ENCODE data around the gene EEF1AKMT3.

Gene EEF1AKMT3

DNA sequence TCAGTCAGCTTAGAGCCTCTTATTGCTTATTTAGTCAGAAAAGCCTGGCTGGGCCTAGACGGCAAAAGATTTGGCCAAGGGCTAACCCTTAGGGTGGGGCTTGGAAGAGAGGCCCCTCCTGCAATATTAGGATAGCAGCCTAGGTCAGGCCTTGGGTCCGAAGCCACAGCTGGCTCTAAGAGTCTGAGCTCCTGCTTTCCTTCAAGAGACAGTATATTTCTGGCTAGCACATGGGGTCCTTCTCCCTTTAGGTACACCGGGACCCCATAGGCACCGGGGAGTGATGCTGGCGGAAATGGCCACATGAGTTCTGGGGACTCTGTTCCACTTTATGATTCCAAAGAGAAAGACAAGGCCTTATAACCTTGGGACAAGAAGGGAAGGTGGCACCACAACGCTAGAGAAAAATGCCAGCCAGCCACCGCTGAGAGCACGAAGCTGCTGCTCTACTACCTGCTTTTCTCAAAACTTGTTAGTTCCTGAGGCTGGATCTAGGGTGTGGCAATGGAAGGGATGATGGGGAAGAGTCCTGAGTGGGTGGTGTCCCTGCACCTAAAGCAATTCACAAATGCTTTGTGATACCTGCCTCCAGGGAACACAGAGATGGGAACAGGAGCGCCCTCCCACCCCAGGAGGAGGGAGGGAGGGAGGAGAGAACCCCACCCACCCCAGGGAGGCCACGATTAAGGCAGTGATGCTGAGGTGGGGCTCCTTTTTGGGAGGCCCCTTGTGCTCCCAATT lies 49.2 kb downstream of the EEF1AKMT3 start:
- no peak for DNase-seq

DNA sequence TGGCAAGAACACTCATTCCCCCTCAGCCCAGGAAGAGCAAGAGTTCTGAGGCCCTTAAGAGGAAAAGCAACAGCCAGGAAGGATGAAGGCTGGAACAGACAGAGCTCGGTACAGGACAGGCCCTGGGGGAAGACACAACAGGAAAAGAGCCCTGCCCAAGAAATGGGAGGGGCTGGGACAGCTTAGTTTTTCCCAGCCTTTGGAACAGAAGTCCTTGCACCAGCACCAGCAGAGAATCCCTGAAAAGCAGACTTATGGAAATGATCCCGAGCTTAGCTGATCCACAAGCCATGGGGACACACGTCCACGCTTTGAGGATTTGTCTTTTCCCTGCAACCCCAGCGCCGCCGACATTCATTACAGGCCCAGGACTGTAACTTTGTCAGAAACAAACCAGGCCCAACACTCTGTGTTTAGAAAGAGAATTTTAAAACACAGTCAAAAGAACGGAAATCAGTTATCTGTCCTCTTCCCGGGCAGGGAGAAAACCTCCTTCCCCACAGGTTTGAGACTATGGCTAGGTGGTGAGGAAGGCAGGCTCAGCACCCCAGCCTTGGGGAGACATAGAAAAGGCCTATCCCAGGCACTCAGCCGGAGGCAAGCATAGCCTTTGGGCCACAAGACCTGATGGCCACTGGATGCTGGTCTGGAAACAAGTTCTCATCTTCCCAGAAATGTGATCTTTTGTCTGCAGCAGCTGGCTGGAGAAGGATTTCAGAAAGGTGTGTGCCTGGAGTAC lies 50.1 kb downstream of the EEF1AKMT3 start:
- DNase-seq, result no peak

DNA sequence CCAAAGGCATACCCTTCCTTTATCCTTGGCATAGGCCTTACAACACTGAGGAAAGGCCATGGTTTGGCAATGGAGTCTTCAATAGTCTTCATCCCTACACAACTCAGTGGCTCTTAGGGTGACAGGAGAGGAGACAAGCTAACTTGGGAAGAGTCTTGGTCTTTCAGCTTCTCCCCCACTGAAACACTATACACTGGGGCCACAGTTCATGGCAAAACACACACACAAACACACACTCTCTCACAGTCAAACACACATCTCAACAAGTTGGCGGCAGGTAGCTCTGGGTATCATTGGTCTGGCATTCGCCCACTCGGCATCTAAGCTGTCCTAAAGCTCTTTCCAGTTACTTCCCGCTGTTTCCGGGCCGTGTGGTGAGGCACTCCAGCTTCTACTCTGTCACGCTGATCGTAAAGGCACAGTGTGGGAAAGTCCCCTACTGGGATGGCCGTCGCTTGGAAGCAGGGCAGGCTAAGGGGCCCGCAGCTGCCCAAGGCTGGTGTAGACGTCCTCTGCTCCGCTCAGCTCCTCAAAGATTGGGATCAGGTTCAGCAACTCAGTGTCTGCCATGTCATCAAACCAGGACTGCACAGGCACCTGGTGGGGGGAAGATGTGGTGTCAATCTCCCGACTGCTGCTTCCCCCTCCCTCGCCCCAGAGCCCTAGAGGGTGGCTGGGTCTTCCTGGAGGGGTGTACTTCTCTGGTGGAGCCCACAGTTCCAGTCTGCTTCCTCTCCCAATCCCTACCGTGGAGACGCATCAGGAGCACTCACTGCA lies 50.9 kb downstream of the EEF1AKMT3 start:
- DNase-seq, result no peak

DNA sequence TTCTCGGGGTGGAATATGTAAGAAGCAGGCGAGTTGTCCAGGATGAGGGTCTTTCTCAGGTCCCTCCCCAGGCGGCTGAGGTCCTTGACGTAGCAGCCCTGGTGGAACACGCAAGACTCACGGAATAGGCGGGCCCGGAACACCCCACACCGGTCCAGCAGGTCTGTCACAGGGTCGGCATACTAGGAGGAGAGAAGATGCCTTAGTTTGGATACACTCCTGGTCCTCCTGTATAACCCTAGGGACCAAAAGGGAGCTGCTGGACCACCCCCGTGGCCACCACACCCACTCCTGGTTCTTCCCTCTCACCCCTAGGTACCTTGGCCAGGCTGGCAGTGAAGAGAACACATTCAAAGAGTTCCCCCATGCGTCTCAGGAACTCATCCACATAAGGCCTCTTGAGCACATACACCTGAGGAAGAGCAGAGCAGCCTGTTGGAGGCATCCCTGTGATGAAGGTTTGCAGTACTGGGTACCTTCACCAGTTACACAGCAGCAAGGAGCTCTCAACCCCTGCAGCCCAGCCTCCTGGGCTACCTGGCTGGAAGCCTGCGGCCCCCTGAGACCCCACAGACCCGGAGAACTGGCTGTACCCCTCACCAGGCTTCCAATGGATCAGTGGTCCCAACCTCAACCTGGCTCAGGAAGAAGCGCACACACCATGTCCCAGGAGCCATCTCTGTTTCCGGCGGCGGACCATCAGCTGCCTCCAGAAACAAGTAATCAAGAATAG lies 51.7 kb downstream of the EEF1AKMT3 start:
- DNase-seq, result no peak

DNA sequence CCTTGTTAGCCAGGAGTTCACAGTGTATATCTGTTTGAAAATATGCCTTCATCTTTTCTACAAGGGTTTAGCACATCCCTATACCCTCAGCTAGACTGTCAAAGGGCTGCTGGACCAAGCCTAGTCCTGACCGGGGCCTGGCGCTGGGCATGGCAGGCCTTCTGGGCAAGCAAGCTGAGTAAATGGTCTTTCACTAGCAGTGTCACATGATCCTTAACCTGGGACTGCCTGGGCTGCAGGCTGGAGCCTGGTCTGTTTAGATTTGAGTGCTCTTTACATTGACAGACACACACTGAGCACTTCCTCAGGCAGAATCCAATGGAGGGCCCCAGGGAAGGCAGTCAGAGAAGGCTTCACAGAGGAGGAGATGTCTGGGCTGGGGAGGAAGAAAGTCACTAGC lies 53.0 kb downstream of the EEF1AKMT3 start:
- DNase-seq, result no peak

DNA sequence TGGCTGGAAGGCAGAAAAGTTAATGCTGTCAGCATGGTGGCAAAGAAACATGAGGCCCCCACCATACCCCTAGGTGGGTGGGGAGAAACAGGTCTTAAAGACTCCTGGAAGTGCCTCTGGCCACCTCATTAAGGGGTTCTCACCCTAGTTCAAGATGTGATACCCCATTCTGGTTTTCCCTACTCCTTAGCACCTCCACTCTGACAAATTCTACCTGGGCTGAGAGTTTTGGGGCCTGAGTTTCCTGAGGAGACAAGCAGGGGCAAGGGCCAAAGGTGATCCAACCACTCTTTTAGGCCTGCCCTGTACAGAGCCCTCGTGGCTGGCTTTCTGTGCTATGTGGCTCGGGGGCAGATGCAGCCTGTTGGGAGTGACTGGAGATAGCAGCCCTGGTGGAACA lies 54.0 kb downstream of the EEF1AKMT3 start:
- DNase-seq, result no peak

DNA sequence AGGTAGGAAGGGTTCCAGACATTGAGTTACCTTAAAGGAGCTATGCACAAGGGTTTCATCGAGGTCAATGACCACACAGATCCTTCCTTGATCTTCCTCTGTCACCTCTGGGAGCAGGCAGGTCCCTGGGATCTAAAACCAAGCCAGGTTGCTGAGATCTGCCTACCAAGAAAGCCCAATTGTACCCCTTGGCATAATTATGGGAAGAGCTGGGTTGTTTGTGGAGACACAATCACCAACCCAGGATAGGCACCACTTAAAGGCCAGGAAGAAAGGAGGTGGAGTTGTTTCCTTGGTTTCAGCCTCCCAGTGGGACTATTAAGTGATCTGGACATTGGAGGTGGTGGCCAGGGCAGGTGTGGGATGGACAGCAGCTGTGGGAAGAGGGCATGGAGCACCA lies 54.6 kb downstream of the EEF1AKMT3 start:
- DNase-seq, result no peak

DNA sequence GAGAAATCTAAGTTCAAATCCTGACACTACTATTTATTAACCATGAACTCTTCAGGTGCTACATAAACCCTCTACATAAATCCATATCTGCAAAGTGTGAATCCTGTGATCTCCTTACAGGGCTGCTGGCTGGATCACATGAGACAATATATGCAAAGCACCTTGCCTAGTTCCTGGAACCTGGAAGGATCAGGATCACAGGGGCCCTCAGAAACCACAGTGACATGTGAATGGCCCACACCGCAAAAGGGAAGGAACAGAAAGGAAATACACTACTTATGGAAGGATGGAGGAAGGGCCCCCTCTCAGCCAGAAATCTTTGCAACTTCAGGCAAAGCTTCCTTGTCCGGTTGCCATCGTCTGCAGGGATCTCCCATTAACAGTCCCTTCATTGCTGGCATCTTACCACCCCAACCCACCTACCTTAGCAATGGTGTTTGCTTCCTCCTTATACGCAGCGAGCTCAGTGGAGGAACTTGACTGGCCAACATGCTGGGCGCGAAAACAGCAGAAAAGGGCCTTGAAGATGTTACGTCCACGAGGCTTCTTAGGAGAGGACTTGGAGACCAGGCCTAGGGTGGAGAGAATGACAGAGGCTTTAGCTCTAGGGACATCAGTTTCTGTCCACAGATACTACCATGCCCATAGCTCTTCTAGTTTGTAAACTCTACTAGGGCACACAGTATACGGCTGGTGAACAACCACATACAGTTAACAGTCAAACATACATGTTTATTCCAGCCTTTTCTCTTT lies 56.8 kb downstream of the EEF1AKMT3 start:
- peak; percentile 31 for DNase-seq

DNA sequence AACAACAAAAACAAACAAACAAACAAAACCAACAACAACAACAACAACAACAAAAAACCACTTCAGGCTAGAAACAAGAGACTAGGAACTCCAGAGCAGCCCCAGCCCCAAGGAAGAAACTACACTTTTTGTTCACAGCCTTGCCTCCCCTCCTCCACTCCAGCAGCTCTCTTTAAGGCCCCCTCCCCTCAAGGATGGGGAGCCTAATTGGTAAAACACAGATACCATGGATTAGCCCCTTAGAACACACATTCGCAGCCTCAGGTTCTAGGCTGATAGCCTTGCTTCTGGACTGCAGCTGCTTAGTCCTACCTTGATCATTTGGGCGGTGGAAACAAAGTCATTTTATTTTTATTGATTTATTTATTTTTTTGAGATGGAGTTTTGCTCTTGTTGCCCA lies 58.0 kb downstream of the EEF1AKMT3 start:
- no peak for DNase-seq
